Stimulated activated CD8-positive, alpha-beta memory T cell treated with anti-CD3 and anti-CD28 coated beads, Interleukin-12 subunit alpha, Interleukin-12 subunit beta, amount 100 ng/mL, for 4 hours (primary cell): ENCODE data around the gene ZSCAN21.

Source experiments
- DNase-seq: peaks from one replicate; pipeline ENCODE4 v3.0.0-alpha.2; 2020; ENCODE audit warnings: low read depth

The ZSCAN21 gene

GRCh38 chr7:100027197-100027596 lies 22.4 kb upstream of the ZSCAN21 start:
- no peak for DNase-seq

GRCh38 chr7:100029596-100029995 lies 20.0 kb upstream of the ZSCAN21 start:
- no peak for DNase-seq

DNA sequence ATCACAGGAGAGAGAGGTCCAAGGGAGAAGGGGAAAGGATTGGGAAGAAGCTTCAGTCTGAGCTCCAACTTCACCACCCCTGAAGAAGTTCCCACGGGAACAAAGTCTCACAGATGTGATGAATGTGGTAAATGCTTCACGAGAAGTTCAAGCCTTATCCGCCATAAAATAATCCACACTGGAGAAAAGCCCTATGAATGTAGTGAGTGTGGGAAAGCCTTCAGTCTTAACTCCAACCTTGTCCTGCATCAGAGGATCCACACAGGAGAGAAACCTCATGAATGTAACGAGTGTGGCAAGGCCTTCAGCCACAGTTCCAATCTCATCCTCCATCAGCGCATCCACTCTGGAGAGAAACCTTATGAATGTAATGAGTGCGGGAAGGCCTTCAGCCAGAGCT lies 16.0 kb upstream of the ZSCAN21 start:
- no peak for DNase-seq

GRCh38 chr7:100034871-100035510 lies 14.6 kb upstream of the ZSCAN21 start:
- DNase-seq, result no peak

- no peak for DNase-seq
Observed at GRCh38 chr7:100035876-100036275, 13.7 kb upstream of the ZSCAN21 start.

- DNase-seq, result no peak
Observed at GRCh38 chr7:100038326-100038725, 11.2 kb upstream of the ZSCAN21 start.

- no peak for DNase-seq
Observed at GRCh38 chr7:100040575-100040974, 9.0 kb upstream of the ZSCAN21 start.

DNA sequence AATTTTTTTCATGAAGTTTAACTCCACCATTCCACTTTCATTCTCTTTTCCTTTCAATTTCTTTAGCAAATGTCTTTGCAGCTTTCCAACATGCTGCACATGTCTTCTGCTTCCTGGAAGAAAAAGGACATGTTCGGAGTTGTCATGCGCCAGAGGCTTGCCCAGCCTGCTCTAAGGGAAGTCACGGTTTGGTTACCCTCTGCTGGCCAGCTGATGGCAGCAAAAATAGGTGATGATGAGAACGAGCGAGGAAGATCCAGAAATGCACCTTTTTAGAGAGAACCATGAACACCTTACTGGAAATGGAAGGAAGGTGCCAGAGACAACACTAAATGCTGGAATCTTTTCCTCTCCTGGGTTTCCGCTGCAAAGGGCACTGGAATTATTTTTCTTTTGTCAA lies 4.9 kb upstream of the ZSCAN21 start:
- DNase-seq, result no peak

GRCh38 chr7:100048680-100049079 lies 894 bp upstream of the ZSCAN21 start:
- no peak for DNase-seq

DNA sequence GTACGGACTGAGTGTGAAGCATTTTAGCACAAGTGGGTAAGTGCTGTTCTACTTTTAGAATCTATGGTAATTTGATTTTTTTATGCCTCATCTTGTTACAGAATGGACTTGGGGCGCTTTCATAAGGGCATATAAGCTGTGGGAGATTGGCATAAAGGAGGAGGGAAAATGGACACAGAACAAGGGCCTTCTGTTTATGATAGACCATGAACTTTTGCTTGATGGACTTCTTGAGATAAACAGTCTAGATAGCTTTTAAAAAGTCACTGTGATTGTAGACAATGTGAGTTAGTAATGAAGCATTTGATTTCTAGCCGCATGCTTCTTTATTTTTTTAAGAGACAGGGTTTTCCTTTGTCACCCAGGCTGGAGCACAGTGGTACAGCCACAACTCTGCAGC lies 2.0 kb downstream of the ZSCAN21 start:
- no peak for DNase-seq

- no peak for DNase-seq
Observed at GRCh38 chr7:100053215-100053614, 3.6 kb downstream of the ZSCAN21 start.

DNA sequence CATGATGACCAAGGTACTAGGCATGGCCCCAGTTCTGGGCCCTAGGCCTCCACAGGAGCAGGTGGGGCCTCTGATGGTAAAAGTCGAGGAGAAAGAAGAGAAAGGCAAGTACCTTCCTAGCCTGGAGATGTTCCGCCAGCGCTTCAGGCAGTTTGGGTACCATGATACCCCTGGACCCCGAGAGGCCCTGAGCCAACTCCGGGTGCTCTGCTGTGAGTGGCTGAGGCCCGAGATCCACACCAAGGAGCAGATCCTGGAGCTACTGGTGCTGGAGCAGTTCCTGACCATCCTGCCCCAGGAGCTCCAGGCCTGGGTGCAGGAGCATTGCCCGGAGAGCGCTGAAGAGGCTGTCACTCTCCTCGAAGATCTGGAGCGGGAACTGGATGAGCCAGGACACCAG lies 7.4 kb downstream of the ZSCAN21 start:
- DNase-seq, result no peak

DNA sequence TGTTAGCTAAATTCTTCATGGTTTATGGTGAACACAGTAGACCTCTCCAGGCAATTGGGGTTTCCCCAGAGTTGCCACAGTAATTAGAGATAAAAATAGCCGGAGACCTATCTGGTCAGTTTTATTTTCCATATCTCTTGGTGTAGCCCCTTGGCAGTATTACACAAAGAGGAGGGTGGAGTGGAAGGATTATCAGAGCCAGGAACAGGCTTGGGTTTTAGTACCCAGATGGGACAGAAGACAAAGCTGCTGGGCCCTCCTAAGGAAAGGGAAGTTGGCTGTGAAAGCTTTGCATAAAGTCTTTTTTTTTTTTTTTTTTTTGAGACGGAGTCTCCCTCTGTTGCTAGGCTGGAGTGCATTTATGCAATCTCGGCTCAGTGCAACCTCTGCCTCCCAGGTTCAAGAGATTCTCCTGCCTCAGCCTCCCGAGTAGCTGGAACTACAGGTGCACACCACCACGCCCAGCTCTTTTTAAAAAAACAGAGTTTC lies 9.7 kb downstream of the ZSCAN21 start:
- DNase-seq, result no peak

GRCh38 chr7:100061518-100062193 lies 12.1 kb downstream of the ZSCAN21 start:
- DNase-seq, result no peak

GRCh38 chr7:100063376-100063775 lies 13.8 kb downstream of the ZSCAN21 start:
- no peak for DNase-seq

DNA sequence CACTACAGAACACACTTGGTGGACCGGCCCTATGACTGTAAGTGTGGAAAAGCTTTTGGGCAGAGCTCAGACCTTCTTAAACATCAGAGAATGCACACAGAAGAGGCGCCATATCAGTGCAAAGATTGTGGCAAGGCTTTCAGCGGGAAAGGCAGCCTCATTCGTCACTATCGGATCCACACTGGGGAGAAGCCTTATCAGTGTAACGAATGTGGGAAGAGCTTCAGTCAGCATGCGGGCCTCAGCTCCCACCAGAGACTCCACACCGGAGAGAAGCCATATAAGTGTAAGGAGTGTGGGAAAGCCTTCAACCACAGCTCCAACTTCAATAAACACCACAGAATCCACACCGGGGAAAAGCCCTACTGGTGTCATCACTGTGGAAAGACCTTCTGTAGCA lies 14.6 kb downstream of the ZSCAN21 start:
- DNase-seq, result no peak

DNA sequence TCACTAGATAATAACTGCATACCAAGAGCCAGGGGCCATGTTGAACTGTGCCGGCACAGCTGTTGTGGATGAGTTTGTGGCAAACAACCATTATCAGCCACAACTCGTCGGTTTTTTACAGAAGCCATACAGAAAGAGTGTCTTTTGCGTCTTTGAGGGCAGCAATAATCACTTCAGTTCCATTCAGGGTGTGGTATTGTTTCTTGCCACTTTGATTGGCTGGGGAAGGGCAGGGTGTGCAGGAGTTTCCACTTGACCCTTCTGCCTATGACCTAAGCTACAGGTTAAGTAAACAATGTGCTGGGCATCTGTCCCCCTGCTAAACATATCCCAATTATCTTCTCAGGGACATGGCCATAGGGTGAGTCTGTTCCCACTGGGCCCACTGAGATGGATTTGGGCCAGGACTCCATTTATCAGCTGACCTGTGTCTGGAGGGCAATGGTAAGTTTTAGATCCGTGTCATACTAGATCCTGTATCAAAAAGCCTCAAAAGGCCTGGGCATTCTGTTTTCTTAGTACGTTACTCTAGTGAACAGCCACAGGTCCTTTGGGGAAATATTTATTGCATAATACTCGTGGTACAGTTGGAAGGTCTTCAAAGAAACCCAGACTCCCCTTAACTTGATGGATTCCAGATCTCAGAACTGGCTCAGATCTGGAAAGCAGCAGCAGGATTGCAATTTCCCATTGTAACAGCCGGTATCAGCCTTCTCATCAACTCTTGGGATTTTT lies 16.0 kb downstream of the ZSCAN21 start:
- DNase-seq, result no peak

DNA sequence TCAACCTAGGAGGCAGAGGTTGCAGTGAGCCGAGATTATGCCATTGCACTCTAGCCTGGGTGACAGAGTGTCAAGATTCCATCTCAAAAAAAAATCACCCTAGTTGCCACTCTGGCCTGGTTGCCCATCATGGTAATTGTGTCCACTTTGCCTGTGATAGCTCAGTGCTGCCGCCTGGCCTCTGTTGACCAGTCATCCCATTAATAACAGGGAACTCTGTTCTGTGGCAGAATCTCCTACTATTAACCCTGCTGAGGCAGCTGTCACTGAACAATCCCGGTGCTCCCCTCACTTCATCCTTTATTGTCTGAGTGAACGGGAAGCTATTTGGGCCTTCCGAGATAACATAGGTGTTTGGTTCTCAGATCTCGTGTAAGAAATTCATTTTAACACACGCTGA lies 17.4 kb downstream of the ZSCAN21 start:
- no peak for DNase-seq

GRCh38 chr7:100069991-100070390 lies 20.4 kb downstream of the ZSCAN21 start:
- DNase-seq, result no peak

DNA sequence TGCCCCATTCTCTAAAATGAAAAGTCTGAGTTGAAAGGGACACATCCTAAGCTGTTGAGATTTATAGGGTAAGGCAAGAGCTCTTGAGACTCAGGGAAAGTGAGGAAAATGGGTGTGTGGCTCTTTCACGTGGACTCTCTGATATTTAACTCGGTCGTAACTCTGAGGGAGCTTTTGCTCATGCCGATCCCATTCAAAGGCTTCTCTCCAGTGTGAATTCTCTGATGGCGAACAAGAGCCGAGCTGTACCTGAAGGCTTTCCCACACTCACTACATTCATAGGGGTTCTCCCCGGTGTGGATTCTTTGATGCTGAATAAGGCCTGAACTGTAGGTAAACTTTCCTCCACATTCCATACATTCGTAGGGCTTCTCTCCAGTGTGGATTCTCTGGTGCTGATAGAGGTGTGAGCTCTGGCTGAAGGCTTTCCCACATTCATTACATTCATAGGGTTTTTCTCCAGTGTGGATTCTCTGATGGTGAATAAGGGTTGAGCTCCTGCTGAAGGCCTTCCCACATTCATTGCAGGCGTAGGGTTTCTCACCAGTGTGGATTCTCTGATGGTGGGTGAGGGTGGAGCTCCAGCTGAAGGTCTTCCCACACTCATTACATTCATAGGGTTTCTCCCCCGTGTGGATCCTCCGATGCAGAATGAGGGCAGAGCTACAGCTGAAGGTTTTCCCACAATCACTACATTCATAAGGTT lies 21.6 kb downstream of the ZSCAN21 start:
- no peak for DNase-seq

DNA sequence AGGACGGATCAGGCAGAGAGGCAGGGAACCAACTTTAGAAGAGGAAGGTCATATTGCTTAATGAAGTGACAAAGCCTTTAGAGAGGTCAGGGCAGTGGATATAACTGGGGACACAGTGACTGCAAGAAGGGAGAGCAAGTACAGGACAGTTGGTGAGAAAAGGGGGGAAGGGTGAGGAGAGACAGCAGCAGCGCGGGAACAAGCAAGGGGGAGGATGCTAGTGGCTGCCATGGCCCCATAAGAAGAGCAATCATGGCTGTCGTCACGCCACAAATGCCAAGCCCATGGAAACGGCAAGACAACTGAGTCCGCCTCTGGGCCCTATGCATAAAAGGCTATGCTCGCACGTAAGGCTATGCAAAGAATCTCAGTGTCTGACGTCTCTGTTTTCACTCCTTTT lies 22.9 kb downstream of the ZSCAN21 start:
- DNase-seq, result no peak

DNA sequence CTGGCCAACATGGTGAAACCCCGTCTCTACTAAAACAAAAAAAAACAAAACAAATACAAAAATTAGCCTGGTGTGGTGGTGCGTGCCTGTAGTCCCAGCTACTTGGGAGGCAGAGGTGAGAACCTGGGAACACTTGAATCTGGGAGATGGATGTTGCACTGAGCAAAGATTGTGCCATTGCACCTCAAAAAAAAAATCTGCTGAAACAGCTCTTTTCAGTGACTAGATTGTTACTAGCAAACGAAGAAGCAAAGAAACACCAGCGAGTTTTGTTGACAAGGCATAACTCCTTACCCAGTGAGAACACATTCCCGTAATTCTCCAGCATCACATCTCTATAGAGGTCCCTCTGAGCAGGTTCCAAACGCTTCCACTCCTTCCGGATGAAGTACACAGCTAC lies 25.3 kb downstream of the ZSCAN21 start:
- no peak for DNase-seq

- no peak for DNase-seq
Observed at GRCh38 chr7:100075418-100075817, 25.8 kb downstream of the ZSCAN21 start.
